NT2/D1 (cell line): ENCODE results near the gene FMO4.

ENCODE experiments used
- YY1 ChIP-seq: IDR thresholded peaks from 2 replicates; pipeline ENCODE4 v1.6.1; 2011; ENCODE audit not compliant: insufficient read length, insufficient read depth
- ZNF274 ChIP-seq: IDR thresholded peaks from 2 replicates; pipeline ENCODE4 v1.6.1; 2011; ENCODE audit warnings: mild to moderate bottlenecking, low read depth, low read length

DNA sequence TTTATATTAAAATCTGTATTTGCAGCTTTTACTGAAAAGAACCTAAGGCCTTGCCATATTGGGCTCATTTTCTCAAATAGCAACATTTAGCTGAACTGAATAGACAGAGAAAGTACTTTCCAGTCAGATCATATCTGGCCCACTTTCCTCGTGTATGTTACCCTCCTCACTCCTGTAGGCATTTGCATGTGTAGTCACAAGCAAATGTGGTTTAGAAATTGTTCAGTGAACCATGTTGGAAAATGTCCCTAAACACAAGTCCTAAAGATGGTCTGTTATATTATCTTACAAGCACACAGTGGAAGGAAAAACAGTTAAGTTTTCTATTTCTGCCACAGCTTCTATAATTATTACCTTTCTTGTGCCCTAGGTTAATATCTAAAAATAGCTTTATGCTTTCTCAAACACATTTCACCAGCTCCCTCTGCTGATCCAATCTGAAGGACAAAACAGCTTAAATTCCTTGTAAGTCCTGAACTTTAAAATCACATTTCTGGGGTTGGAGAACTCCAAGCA is 606 bp upstream of the FMO4 start:
- no peak for TF ChIP-seq YY1
- TF ChIP-seq ZNF274: no peak
